Esophagus muscularis mucosa (tissue), 4 donors: ENCODE data around the gene TMUB2.
A peak's percentile ranks its signal among the peaks of the same experiment; 100 is the strongest.

Source experiments
- CTCF ChIP-seq, 3 experiments: fragments of 200-600 bp in 2 of 3; fragments of 450-650 bp in 1 of 3; sonication (generic) in 2 of 3; IDR thresholded peaks; one replicate each; pipeline ENCODE4 v1.5.1; 2017 to 2019; ENCODE audit warnings: antibody characterized with exemption in 3 of 3, mild to moderate bottlenecking in 2 of 3, moderate library complexity in 1 of 3
- EP300 ChIP-seq: sonication (generic); formaldehyde crosslinking; IDR thresholded peaks from one replicate; pipeline ENCODE4 v1.6.1; 2017; ENCODE audit warnings: antibody characterized with exemption
- POLR2AphosphoS5 ChIP-seq, 2 donors: sonication (generic); formaldehyde crosslinking; IDR thresholded peaks; one replicate each; pipeline ENCODE4 v1.6.1; 2017; ENCODE audit warnings: antibody characterized with exemption in 2 of 2

GRCh38 chr17:44170499-44171201 is 16.1 kb upstream of the TMUB2 start, which contains the start of gene ASB16:
- TF ChIP-seq CTCF (IDR thresholded peaks at IDR 0.05) (peak in 1 of 3 experiments; percentile 37), POLR2AphosphoS5 (IDR thresholded peaks at IDR 0.05) (peak; percentile 70 to 80), EP300 (no peak)
